Activated CD8-positive, alpha-beta memory T cell treated with anti-CD3 and anti-CD28 coated beads for 4 hours (primary cell): ENCODE data around the gene CD70.
"Not testable (repeated sequence)": the region's sequence is repeated elsewhere in the genome, so short reads cannot be mapped to it uniquely, and the experiment has no call there.

Source experiments
- DNase-seq, 2 donors: peaks; one replicate each; pipeline ENCODE4 v3.0.0-alpha.2; 2020; ENCODE audit warnings: low read depth in 2 of 2

Gene CD70

GRCh38 chr19:6570764-6571163, 20.2 kb downstream of the CD70 start:
- DNase-seq = no peak

GRCh38 chr19:6568816-6569215, 22.1 kb downstream of the CD70 start:
- DNase-seq = no peak

- no peak for DNase-seq
Measured at GRCh38 chr19:6568010-6568526, 22.9 kb downstream of the CD70 start.

- DNase-seq = not testable (repeated sequence)
Measured at GRCh38 chr19:6566727-6567126, 24.2 kb downstream of the CD70 start.

- no peak for DNase-seq
Measured at GRCh38 chr19:6564393-6564792, 26.6 kb downstream of the CD70 start.

GRCh38 chr19:6562437-6562836, 28.5 kb downstream of the CD70 start:
- not testable (repeated sequence) for DNase-seq

- no peak for DNase-seq
Measured at GRCh38 chr19:6556480-6557195, 34.3 kb downstream of the CD70 start.

- DNase-seq = no peak
Measured at GRCh38 chr19:6556043-6556449, 34.9 kb downstream of the CD70 start.

GRCh38 chr19:6551607-6552450, 39.1 kb downstream of the CD70 start:
- peak in 1 of 2 donors; percentile 35 for DNase-seq

- DNase-seq = no peak
Measured at GRCh38 chr19:6551091-6551490, 39.9 kb downstream of the CD70 start.

- DNase-seq = not testable (repeated sequence)
Measured at GRCh38 chr19:6550679-6551078, 40.3 kb downstream of the CD70 start.

- DNase-seq = no peak
Measured at GRCh38 chr19:6543866-6544347, 47.0 kb downstream of the CD70 start.

- DNase-seq = no peak
Measured at GRCh38 chr19:6540918-6541689, 49.8 kb downstream of the CD70 start.

- DNase-seq = no peak
Measured at GRCh38 chr19:6539514-6539913, 51.4 kb downstream of the CD70 start.
